ENCODE data around the gene SNX3. TPM values are rescaled to one million over a fixed set of nuclear protein-coding genes. Genes with fewer than 3 reads are reported as not detected.

The SNX3 gene
- total RNA-seq, 2 experiments from 2014 or later: 72.9 to 88.6 TPM

- Histone ChIP-seq H3K9me2 (ENCODE audit: insufficient read depth, low read length) (no peaks in the 10 kb centered on the region), H4K20me1 (ENCODE audit: insufficient read depth, low read length) (peaks cover 2% of the 10 kb centered on the region; the same call in 1 of the 2 replicates), H3K79me2 (ENCODE audit: insufficient read depth, low read depth, low read length) (peaks cover 18% of the 10 kb centered on the region; the same call in 1 of the 2 replicates), H2AFZ (ENCODE audit: low read length) (no peak overlapping the region), H3K4me2 (ENCODE audit: low read length) (no peak overlapping the region), H3K9me3 (ENCODE audit: low read length) (no peaks in the 10 kb centered on the region), H3K4me1 (ENCODE audit: insufficient read depth, low read length, poor library complexity, severe bottlenecking) (no peaks in the 10 kb centered on the region), H3K36me3 (ENCODE audit: insufficient read depth, low read length) (peaks cover 13% of the 10 kb centered on the region; the same call in 1 of the 2 replicates), H3K4me3 (ENCODE audit: low read depth, low read length, poor library complexity, severe bottlenecking) (no peak overlapping the region), H3K27ac (ENCODE audit: low read depth, low read length, poor library complexity, severe bottlenecking) (no peak overlapping the region)
- DNase-seq (ENCODE audit: low spot score): no peak
- POLR2A ChIA-PET: interaction anchor here (0.7 to 1.7 kb wide), 5 partner anchors 10 to 331 kb away, joined by 3 to 6 read pairs (median 3); no protein-coding TSS in a partner anchor
- BruUV-seq (replicated peaks): no TSS peak
- intact Hi-C loops (cut with micrococcal nuclease; ENCODE audit: unreplicated experiment): no loop called here
- TF ChIP-seq EZH2phosphoT487 (IDR thresholded peaks at IDR 0.05; ENCODE audit: borderline replicate concordance, low read depth, low read length) (no peak), CTCF (conservative IDR thresholded peaks at IDR 0.05; ENCODE audit: low read length) (no peak)
- CTCF ChIA-PET (ENCODE audit: unreplicated experiment): no interaction called here
These were observed 33.5 kb downstream of the SNX3 start for GRCh38 chr6:108227290-108227689.

GRCh38 chr6:108222504-108222903, 38.3 kb downstream of the SNX3 start:
- Histone ChIP-seq H3K79me2 (ENCODE audit: insufficient read depth, low read depth, low read length) (peaks cover 4% of the 10 kb centered on the region; the same call in 1 of the 2 replicates), H3K9me3 (ENCODE audit: low read length) (no peaks in the 10 kb centered on the region), H3K9me2 (ENCODE audit: insufficient read depth, low read length) (no peaks in the 10 kb centered on the region), H3K36me3 (ENCODE audit: insufficient read depth, low read length) (peaks cover 58% of the 10 kb centered on the region), H3K4me2 (ENCODE audit: low read length) (no peak overlapping the region), H3K27ac (ENCODE audit: low read depth, low read length, poor library complexity, severe bottlenecking) (no peak overlapping the region), H2AFZ (ENCODE audit: low read length) (no peak overlapping the region), H3K4me1 (ENCODE audit: insufficient read depth, low read length, poor library complexity, severe bottlenecking) (no peaks in the 10 kb centered on the region), H3K4me3 (ENCODE audit: low read depth, low read length, poor library complexity, severe bottlenecking) (no peak overlapping the region), H4K20me1 (ENCODE audit: insufficient read depth, low read length) (no peaks in the 10 kb centered on the region)
- ChIA-PET CTCF (ENCODE audit: unreplicated experiment) (no interaction called here), POLR2A (no interaction called here)
- intact Hi-C loops (cut with micrococcal nuclease; ENCODE audit: unreplicated experiment): no loop called here
- TF ChIP-seq CTCF (conservative IDR thresholded peaks at IDR 0.05; ENCODE audit: low read length): no peak
- TF ChIP-seq EZH2phosphoT487 (IDR thresholded peaks at IDR 0.05; ENCODE audit: borderline replicate concordance, low read depth, low read length): no peak
- DNase-seq (ENCODE audit: low spot score): no peak
- no TSS peak for BruUV-seq (replicated peaks)

- H3K9me2 ChIP-seq (ENCODE audit: insufficient read depth, low read length): no peaks in the 10 kb centered on the region
- H3K9me3 ChIP-seq (ENCODE audit: low read length): no peaks in the 10 kb centered on the region
- H3K4me1 ChIP-seq (ENCODE audit: insufficient read depth, low read length, poor library complexity, severe bottlenecking): no peaks in the 10 kb centered on the region
- POLR2A ChIA-PET: no interaction called here
- H3K79me2 ChIP-seq (ENCODE audit: insufficient read depth, low read depth, low read length): peaks cover 4% of the 10 kb centered on the region; the same call in 1 of the 2 replicates
- no peak overlapping the region for H3K4me3 ChIP-seq (ENCODE audit: low read depth, low read length, poor library complexity, severe bottlenecking)
- TF ChIP-seq EZH2phosphoT487 (IDR thresholded peaks at IDR 0.05; ENCODE audit: borderline replicate concordance, low read depth, low read length): no peak
- no peak for TF ChIP-seq CTCF (conservative IDR thresholded peaks at IDR 0.05; ENCODE audit: low read length)
- H3K27ac ChIP-seq (ENCODE audit: low read depth, low read length, poor library complexity, severe bottlenecking): no peak overlapping the region
- no peak overlapping the region for H3K4me2 ChIP-seq (ENCODE audit: low read length)
- no TSS peak for BruUV-seq (replicated peaks)
- CTCF ChIA-PET (ENCODE audit: unreplicated experiment): no interaction called here
- no peak for DNase-seq (ENCODE audit: low spot score)
- intact Hi-C loops (cut with micrococcal nuclease; ENCODE audit: unreplicated experiment): no loop called here
- peaks cover 62% of the 10 kb centered on the region for H3K36me3 ChIP-seq (ENCODE audit: insufficient read depth, low read length)
- no peaks in the 10 kb centered on the region for H4K20me1 ChIP-seq (ENCODE audit: insufficient read depth, low read length)
- H2AFZ ChIP-seq (ENCODE audit: low read length): no peak overlapping the region
These were observed 38.8 kb downstream of the SNX3 start for GRCh38 chr6:108222064-108222463.
